Adrenal gland (tissue), 12 donors: ENCODE data around the gene MROH7. TPM values are rescaled to one million over a fixed set of nuclear protein-coding genes. Genes with fewer than 3 reads are reported as not detected.

ENCODE experiments used
- DNase-seq, 7 donors: peaks; one replicate each; pipeline ENCODE4 v3.0.0-alpha.2; 2019 to 2020
- H3K27ac ChIP-seq, 5 donors: fragments of 200-600 bp; sonication (generic) in 4 of 5; 1 replicate in 3 of 5; 2 replicates in 2 of 5; pipeline versions ENCODE4 v1.5.1 to v1.8.0; 2016 to 2020; ENCODE audit warnings: mild to moderate bottlenecking in 1 of 5
- H3K27me3 ChIP-seq: fragments of 200-600 bp; 2 replicates; pipeline ENCODE4 v1.8.0; 2021
- H3K36me3 ChIP-seq, 2 donors: fragments of 200-600 bp; replicated peaks in 1 of 2; 1 replicate in 1 of 2; 2 replicates in 1 of 2; pipeline versions ENCODE4 v1.5.1 to v1.8.0; 2018 to 2022
- H3K4me1 ChIP-seq, 2 donors: fragments of 200-600 bp; replicated peaks in 1 of 2; 1 replicate in 1 of 2; 2 replicates in 1 of 2; pipeline versions ENCODE4 v1.5.1 to v1.8.0; 2018 to 2021
- H3K4me3 ChIP-seq, 4 donors: fragments of 200-600 bp; sonication (generic) in 3 of 4; one replicate each; pipeline ENCODE4 v1.5.1; 2016 to 2018
- H3K9me3 ChIP-seq, 3 donors: fragments of 200-600 bp; sonication (generic) in 1 of 3; replicated peaks in 1 of 3; 1 replicate in 2 of 3; 2 replicates in 1 of 3; pipeline versions ENCODE4 v1.5.1 to v1.8.0; 2016 to 2021
- CTCF ChIP-seq, 6 experiments: fragments of 450-650 bp in 4 of 6; fragments of 200-600 bp in 2 of 6; sonication (generic) in 1 of 6; IDR thresholded peaks; 1 replicate in 5 of 6; 2 replicates in 1 of 6; pipeline versions ENCODE4 v1.5.1 to v1.8.0; 2016 to 2021; ENCODE audit warnings: antibody characterized with exemption in 6 of 6, mild to moderate bottlenecking in 2 of 6, moderate library complexity in 1 of 6
- POLR2A ChIP-seq, 2 donors: fragments of 450-650 bp; IDR thresholded peaks; one replicate each; pipeline ENCODE4 v1.6.1; 2017; ENCODE audit warnings: antibody characterized with exemption in 2 of 2, mild to moderate bottlenecking in 2 of 2, moderate library complexity in 1 of 2
- WGBS, 4 donors: extraction: QIAGEN DNeasy Blood & Tissue Kit in 2 of 4; methylation state at CpG; one replicate each; pipeline versions ENCODE4 v1.1.5 to v1.1.7; 2013 to 2017; 5-methylcytosine and 5-hydroxymethylcytosine counted together
- intact Hi-C, 2 donors: fragments of 100-400 bp; cut with DNase I; formaldehyde crosslinking; loops; one replicate each; pipeline versions ENCODE4 v1.14.1 to v1.15.0; 2022 to 2023
- polyA plus RNA-seq, 3 donors: library from polyadenylated mRNA; stranded (reverse); fragments of 200-250 nt in 2 of 3; fragments of 350-450 nt in 1 of 3; fragmentation: Illumina TruSeq in 1 of 3; extraction: RNeasy Lipid Tissue Mini Kit (QIAGEN cat#74804) in 1 of 3; gene quantifications; one replicate each; pipeline ENCODE4 v1.2.3, GENCODE V29; 2013 to 2014
- total RNA-seq, 9 donors: library from RNA; depleted of rRNA in 4 of 9; stranded (reverse); fragments of >200 nt in 4 of 9; fragments of 120-200 nt in 1 of 9; fragmentation: NEBNext Ultra II Directional in 1 of 9; extraction: Animal tissue kit (Norgen Biotek cat#: 25700) in 1 of 9; gene quantifications; one replicate each; pipeline versions ENCODE4 v1.1.0 to v1.2.4, GENCODE V29; 2013 to 2023
- donor health status: healthy with polysubstance abuse.
- donor health status: Bipolar disorder and iron deficiency.
- donor health status: DM: yes; HTN: yes; CAD: no.
- donor health status: DM: no; HTN: no; CAD: no.
- donor health status: DM: no; HTN: no; CAD: no.
- donor health status: DM: yes; HTN: yes; CAD: no.

Gene MROH7
- total and polyA plus RNA-seq, 12 donors: 0.62 to 13.0 (median 2.1) TPM

DNA sequence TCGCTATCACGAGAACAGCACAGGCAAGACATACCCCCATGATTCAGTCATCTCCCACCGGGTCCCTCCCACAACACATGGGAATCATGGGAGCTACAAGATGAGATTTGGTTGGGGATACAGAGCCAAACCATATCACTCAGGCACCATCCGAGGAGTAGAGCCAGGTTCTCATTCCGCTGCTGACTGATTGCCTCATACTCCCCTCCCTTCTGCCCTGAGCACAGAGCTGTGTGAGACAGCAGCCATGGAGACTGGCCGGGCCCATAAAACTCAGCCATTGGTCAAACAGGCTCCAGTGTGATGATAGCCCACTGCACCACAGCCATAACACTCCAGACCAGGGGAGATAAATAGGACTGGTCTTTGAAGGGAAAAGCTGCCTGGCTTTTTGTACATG lies 96.7 kb downstream of the MROH7 start:
- intact Hi-C loops: no loop called here
- H3K4me3 ChIP-seq: no peak overlapping the region
- H3K27me3 ChIP-seq: no peaks in the 10 kb centered on the region
- H3K4me1 ChIP-seq: no peaks in the 10 kb centered on the region
- peaks cover 0 to 86% of the 10 kb centered on the region in 2 donors for H3K36me3 ChIP-seq
- H3K27ac ChIP-seq: no peak overlapping the region
- no peak for TF ChIP-seq POLR2A (IDR thresholded peaks at IDR 0.05)
- TF ChIP-seq CTCF (IDR thresholded peaks at IDR 0.05): no peak
- no peak for DNase-seq
- no peaks in the 10 kb centered on the region for H3K9me3 ChIP-seq
- WGBS, 4 donors: 90 to 97% (median 94%) methylated on average over 6 of the region's 6 CpGs

DNA sequence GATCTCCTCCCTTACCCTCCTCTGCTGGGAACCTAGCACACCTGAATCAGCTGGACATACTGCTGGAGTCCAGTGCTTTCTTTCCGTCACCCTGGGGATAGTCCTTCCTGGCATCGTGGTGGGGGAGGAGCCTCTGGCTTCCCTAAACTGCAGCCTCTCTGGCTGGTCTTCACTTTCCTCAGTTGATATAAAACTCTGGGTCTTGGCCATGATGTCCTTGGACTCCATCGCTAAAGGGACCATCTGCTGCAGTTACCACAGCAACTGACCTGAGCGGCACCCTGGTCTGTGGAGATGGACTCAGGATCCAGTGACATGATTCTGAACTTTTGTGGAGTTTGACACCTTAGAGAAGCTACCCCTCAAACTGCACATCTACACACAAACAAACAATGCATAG lies 99.9 kb downstream of the MROH7 start:
- H3K36me3 ChIP-seq: peaks cover 0 to 59% of the 10 kb centered on the region in 2 donors
- no peaks in the 10 kb centered on the region for H3K9me3 ChIP-seq
- DNase-seq: no peak
- 80 to 91% (median 87%) methylated on average over 4 of the region's 4 CpGs for WGBS, 4 donors
- H3K27me3 ChIP-seq: no peaks in the 10 kb centered on the region
- H3K4me1 ChIP-seq: no peaks in the 10 kb centered on the region
- H3K4me3 ChIP-seq: no peak overlapping the region
- TF ChIP-seq POLR2A (IDR thresholded peaks at IDR 0.05) (no peak), CTCF (IDR thresholded peaks at IDR 0.05) (no peak)
- intact Hi-C loops: no loop called here
- H3K27ac ChIP-seq: no peak overlapping the region

GRCh38 chr1:54742282-54742681 lies 100.7 kb downstream of the MROH7 start:
- intact Hi-C loops: no loop called here
- Histone ChIP-seq H3K9me3 (no peaks in the 10 kb centered on the region), H3K27ac (no peak overlapping the region), H3K36me3 (peaks cover 0 to 51% of the 10 kb centered on the region in 2 donors), H3K27me3 (no peaks in the 10 kb centered on the region), H3K4me3 (no peak overlapping the region), H3K4me1 (no peaks in the 10 kb centered on the region)
- TF ChIP-seq POLR2A (IDR thresholded peaks at IDR 0.05) (no peak), CTCF (IDR thresholded peaks at IDR 0.05) (no peak)
- 58 to 69% (median 66%) methylated on average over 4 of the region's 4 CpGs for WGBS, 4 donors
- no peak for DNase-seq

GRCh38 chr1:54743416-54744226 lies 102.0 kb downstream of the MROH7 start:
- 66 to 85% (median 80%) methylated on average over 9 to 12 of the region's 12 CpGs for WGBS, 4 donors
- intact Hi-C loops: no loop called here
- no peak for TF ChIP-seq POLR2A (IDR thresholded peaks at IDR 0.05)
- TF ChIP-seq CTCF (IDR thresholded peaks at IDR 0.05): no peak
- peak in 1 of 7 donors; percentile 28 for DNase-seq
- H3K9me3 ChIP-seq: no peaks in the 10 kb centered on the region
- peaks cover 0 to 38% of the 10 kb centered on the region in 2 donors for H3K36me3 ChIP-seq
- no peak overlapping the region for H3K4me3 ChIP-seq
- no peaks in the 10 kb centered on the region for H3K27me3 ChIP-seq
- no peaks in the 10 kb centered on the region for H3K4me1 ChIP-seq
- no peak overlapping the region for H3K27ac ChIP-seq
